K562 (cell line): Measurements from ENCODE around the gene AAK1. TPM values are rescaled to one million over a fixed set of nuclear protein-coding genes. Genes with fewer than 3 reads are reported as not detected.

ENCODE experiments used
- ATAC-seq: fragments of 200-7000 bp; cut with Tn5 transposase; 3 replicates; pipeline ENCODE4 v1.9.1; 2020; ENCODE audit warnings: moderate library complexity
- BruUV-seq: library from RNA; stranded (reverse); fragments of 400-500 nt; replicated peaks from 2 replicates; lab custom pipeline; 2021; lab: Mats Ljungman, UMichigan
- CTCF ChIA-PET: fragments of 300-600 bp; formaldehyde crosslinking; extraction: SDS; loops from one replicate; lab custom pipeline; 2021; ENCODE audit warnings: low intra/inter-chr PET ratio; lab: Yijun Ruan, JAX
- POLR2A ChIA-PET: fragments of 300-600, 350-650 bp; sonication (Branson Sonifier 250); formaldehyde crosslinking; extraction: SDS; loops from one replicate; lab custom pipeline; 2021; ENCODE audit warnings: antibody characterized with exemption, inconsistent platforms; lab: Yijun Ruan, JAX
- DNase-seq, 4 experiments: peaks; one replicate each; pipeline versions ENCODE4 v3.0.0 to v3.0.0-alpha.2; 2011 to 2018; ENCODE audit warnings: low spot score in 3 of 4, mixed read lengths in 3 of 4; ENCODE audit errors: extremely low read depth in 1 of 4
- FAIRE-seq: peaks from 2 replicates; lab custom pipeline; 2011; peaks lifted over from hg19 to GRCh38; lab: Jason Lieb, UNC
- H2AFZ ChIP-seq: 2 replicates; pipeline ENCODE4 v1.6.0; 2011; ENCODE audit warnings: low read depth, low read length, control low read depth, inconsistent platforms
- H3K27ac ChIP-seq: fragments of 200-600 bp; 3 replicates; pipeline ENCODE4 v1.8.0; 2011; ENCODE audit warnings: low read depth, mild to moderate bottlenecking, control low read depth, inconsistent platforms, low read length, moderate library complexity, mixed read lengths; ENCODE audit errors: extremely low read depth
- H3K27me3 ChIP-seq, 2 experiments: fragments of 300-600 bp in 1 of 2; 2 replicates in 1 of 2; 3 replicates in 1 of 2; pipeline versions ENCODE4 v1.6.0 to v1.8.0; 2011; ENCODE audit warnings: inconsistent platforms in 2 of 2, low read length in 2 of 2, mild to moderate bottlenecking in 1 of 2, mixed read lengths in 1 of 2, moderate library complexity in 1 of 2; ENCODE audit not compliant: control insufficient read depth in 2 of 2, insufficient read depth in 2 of 2
- H3K36me3 ChIP-seq: fragments of 300-600 bp; 3 replicates; pipeline ENCODE4 v1.8.0; 2011; ENCODE audit warnings: mild to moderate bottlenecking, low read length, inconsistent platforms; ENCODE audit not compliant: control insufficient read depth, insufficient read depth
- H3K4me1 ChIP-seq, 2 experiments: fragments of 200-600 bp in 1 of 2; replicated peaks in 1 of 2; 2 replicates in 1 of 2; 3 replicates in 1 of 2; pipeline versions ENCODE4 v1.5.1 to v1.8.0; 2011; ENCODE audit warnings: inconsistent platforms in 2 of 2, low read length in 2 of 2, mild to moderate bottlenecking in 1 of 2, mixed read lengths in 1 of 2, moderate library complexity in 1 of 2; ENCODE audit not compliant: control insufficient read depth in 2 of 2, insufficient read depth in 2 of 2
- H3K4me2 ChIP-seq: 2 replicates; pipeline ENCODE4 v1.6.1; 2011; ENCODE audit warnings: low read length, control low read depth, inconsistent platforms, mixed read lengths; ENCODE audit not compliant: insufficient read depth
- H3K4me3 ChIP-seq: fragments of 200-600 bp; sonication (generic), shearing (Covaris generic); 2 replicates; pipeline ENCODE4 v1.5.1; 2016; ENCODE audit warnings: control low read depth, inconsistent platforms
- H3K79me2 ChIP-seq: fragments of 200-600 bp; 3 replicates; pipeline ENCODE4 v1.8.0; 2011; ENCODE audit warnings: low read length, inconsistent platforms; ENCODE audit not compliant: control insufficient read depth, insufficient read depth
- H3K9ac ChIP-seq, 2 experiments: 2 replicates each; pipeline versions ENCODE4 v1.6.0 to v1.6.1; 2011; ENCODE audit warnings: low read depth in 2 of 2, low read length in 2 of 2, control low read depth in 1 of 2, inconsistent platforms in 1 of 2, mild to moderate bottlenecking in 1 of 2, mixed read lengths in 1 of 2; ENCODE audit not compliant: insufficient read depth in 1 of 2
- H3K9me1 ChIP-seq: one replicate; pipeline ENCODE4 v1.6.0; 2011; ENCODE audit warnings: inconsistent platforms, mild to moderate bottlenecking, low read length, moderate library complexity; ENCODE audit not compliant: control insufficient read depth, insufficient read depth
- H3K9me3 ChIP-seq: replicated peaks from 2 replicates; pipeline ENCODE4 v1.5.1; 2011; ENCODE audit warnings: low read depth, low read length, inconsistent platforms; ENCODE audit not compliant: control insufficient read depth, insufficient read depth
- H4K20me1 ChIP-seq: replicated peaks from 2 replicates; pipeline ENCODE4 v1.6.1; 2011; ENCODE audit warnings: low read length, inconsistent platforms, mixed read lengths; ENCODE audit not compliant: control insufficient read depth, insufficient read depth
- CBFB ChIP-seq: sonication (generic); formaldehyde crosslinking; IDR thresholded peaks from 2 replicates; pipeline ENCODE4 v1.4.0; 2020; ENCODE audit warnings: mild to moderate bottlenecking, missing genetic modification reagents
- CREB3 ChIP-seq: fragments of 450-650 bp; conservative IDR thresholded peaks from 2 replicates; pipeline ENCODE4 v1.6.1; 2016; ENCODE audit warnings: missing genetic modification characterization, low read depth, mild to moderate bottlenecking, missing compliant biosample characterization, moderate library complexity
- FOXJ3 ChIP-seq: sonication (generic); formaldehyde crosslinking; IDR thresholded peaks from 2 replicates; pipeline ENCODE4 v1.4.0; 2020; ENCODE audit warnings: mild to moderate bottlenecking, missing genetic modification reagents
- FOXO4 ChIP-seq: fragments of 450-650 bp; formaldehyde crosslinking; IDR thresholded peaks from 2 replicates; pipeline ENCODE4 v1.4.0; 2020; ENCODE audit warnings: mild to moderate bottlenecking, moderate library complexity
- MTA2 ChIP-seq: fragments of 450-650 bp; IDR thresholded peaks from 2 replicates; pipeline ENCODE4 v1.6.1; 2016; ENCODE audit warnings: low read depth
- PHF21A ChIP-seq: fragments of 450-650 bp; IDR thresholded peaks from 2 replicates; pipeline ENCODE4 v1.6.1; 2017; ENCODE audit warnings: low read depth, borderline replicate concordance
- WGBS: fragments of 100-300 bp; shearing (Covaris generic); methylation state at CpG from one replicate; pipeline ENCODE4 v1.1.6; 2016; ENCODE audit warnings: low coverage, mixed read lengths; ENCODE audit not compliant: insufficient coverage; ENCODE audit errors: missing lambda C conversion rate; 5-methylcytosine and 5-hydroxymethylcytosine counted together
- in situ Hi-C: fragments of 300-500 bp; cut with MboI; formaldehyde crosslinking; loops from 4 replicates; pipeline ENCODE4 v1.15.0; 2018; ENCODE audit warnings: inconsistent platforms, mixed read lengths
- intact Hi-C: fragments of 100-400 bp; cut with micrococcal nuclease; formaldehyde crosslinking; loops from 2 replicates; pipeline ENCODE4 v1.14.2; 2022
- polyA plus RNA-seq, 8 experiments: library from polyadenylated mRNA; depleted of rRNA in 4 of 8; stranded (reverse) in 5 of 8; unstranded in 3 of 8; fragments of >200 nt; fragmentation: Nextera tagmentation in 2 of 8; fragmentation: Illumina TruSeq in 1 of 8; extraction: Ambion mirVana in 2 of 8; extraction: Trizol in 1 of 8; gene quantifications; 2 replicates each; pipeline versions ENCODE4 v1.2.1 to v1.2.3, GENCODE V29; 2011 to 2014; ENCODE audit warnings: inconsistent platforms in 1 of 8, missing spikeins in 1 of 8
- total RNA-seq, 7 experiments: library from RNA; depleted of rRNA in 6 of 7; stranded (reverse); fragments of >200 nt in 6 of 7; fragmentation: Illumina TruSeq in 2 of 7; extraction: Trizol in 2 of 7; gene quantifications; 2 replicates each; pipeline versions ENCODE4 v1.2.1 to v1.2.3, GENCODE V29; 2011 to 2021; ENCODE audit warnings: low replicate concordance in 1 of 7

The AAK1 gene
- total and polyA plus RNA-seq, 9 of the 15 experiments (the other 6 are each of a cell fraction or from before 2014, with no cell fraction given): 0.89 to 17.1 (median 6.0) TPM

GRCh38 chr2:69456154-69456553, 187.4 kb downstream of the AAK1 start:
- Histone ChIP-seq H3K79me2 (no peaks in the 10 kb centered on the region), H3K4me2 (no peak overlapping the region), H3K27me3 (no peaks in the 10 kb centered on the region), H3K9me1 (no peaks in the 10 kb centered on the region), H3K36me3 (no peaks in the 10 kb centered on the region), H2AFZ (no peak overlapping the region), H3K4me3 (no peak overlapping the region), H3K4me1 (no peaks in the 10 kb centered on the region), H4K20me1 (0 out of 2 replicates have a peak, but pooled peaks cover 2% of the 10 kb centered on the region), H3K9ac (no peak overlapping the region), H3K9me3 (no peaks in the 10 kb centered on the region), H3K27ac (no peak overlapping the region)
- POLR2A ChIA-PET: interaction anchor here (0.7 kb wide), 1 partner anchor 11 kb away, joined by 4 read pairs; no protein-coding TSS in a partner anchor
- BruUV-seq: no TSS peak
- DNase-seq: no peak
- 37% methylated on average over 7 of the region's 7 CpGs for WGBS
- intact Hi-C loops: no loop called here
- no peak for TF ChIP-seq PHF21A
- no peak for TF ChIP-seq CREB3 (tag)
- no peak for TF ChIP-seq FOXO4 (CRISPR knock-in tag)
- no peak for TF ChIP-seq CBFB (CRISPR knock-in tag)
- TF ChIP-seq MTA2: no peak
- TF ChIP-seq FOXJ3 (CRISPR knock-in tag): no peak
- CTCF ChIA-PET: no interaction called here
- FAIRE-seq: no peak
- no peak for ATAC-seq
- in situ Hi-C loops: no loop called here
